Activated CD8-positive, alpha-beta T cell treated with anti-CD3 and anti-CD28 coated beads for 36 hours (primary cell): ENCODE results near the gene H2AZ2. TPM values are rescaled to one million over a fixed set of nuclear protein-coding genes. Genes with fewer than 3 reads are reported as not detected.
A peak's percentile ranks its signal among the peaks of the same experiment; 100 is the strongest.

Source experiments
- ATAC-seq: fragments of 200-7000 bp; cut with Tn5 transposase; one replicate; pipeline ENCODE4 v1.10.0; 2021; ENCODE audit warnings: mild to moderate bottlenecking, moderate library complexity
- CTCF ChIA-PET: fragments of 350-600 bp; sonication (Branson Sonifier 250); formaldehyde crosslinking; loops from one replicate; lab custom pipeline; 2021; ENCODE audit warnings: antibody characterized with exemption; lab: Charles Lee
- POLR2A ChIA-PET: fragments of 350-600 bp; sonication (Branson Sonifier 250); formaldehyde crosslinking; loops from one replicate; lab custom pipeline; 2021; ENCODE audit warnings: antibody characterized with exemption; lab: Charles Lee
- DNase-seq: peaks from one replicate; pipeline ENCODE4 v3.0.0-alpha.2; 2020
- H3K27ac Mint-ChIP-seq: one replicate; pipeline ENCODE4 v1.8.0; 2021; ENCODE audit warnings: mild to moderate bottlenecking, mixed read lengths
- H3K27me3 Mint-ChIP-seq: one replicate; pipeline ENCODE4 v1.8.0; 2021; ENCODE audit warnings: mixed read lengths
- H3K36me3 Mint-ChIP-seq: one replicate; pipeline ENCODE4 v1.8.0; 2021; ENCODE audit warnings: low read depth, mixed read lengths
- H3K4me1 Mint-ChIP-seq: one replicate; pipeline ENCODE4 v1.8.0; 2021; ENCODE audit warnings: low read depth, mixed read lengths
- H3K4me3 Mint-ChIP-seq: one replicate; pipeline ENCODE4 v1.8.0; 2021; ENCODE audit warnings: mild to moderate bottlenecking, moderate library complexity, mixed read lengths
- H3K9me3 Mint-ChIP-seq: one replicate; pipeline ENCODE4 v1.8.0; 2021; ENCODE audit warnings: mixed read lengths
- CTCF ChIP-seq: fragments of 200-600 bp; IDR thresholded peaks from one replicate; pipeline ENCODE4 v1.8.0; 2022; ENCODE audit warnings: antibody characterized with exemption, mild to moderate bottlenecking
- intact Hi-C: fragments of 100-400 bp; cut with micrococcal nuclease; formaldehyde crosslinking; loops from one replicate; pipeline ENCODE4 v1.10.0; 2022
- total RNA-seq, 2 experiments: library from RNA; stranded (reverse); gene quantifications; one replicate each; pipeline ENCODE4 v1.2.3, GENCODE V29; 2021

The H2AZ2 gene
- total RNA-seq, 2 experiments from 2014 or later, result 242 to 271 TPM

- Mint-ChIP-seq H3K27me3 (no peaks in the 10 kb centered on the region), H3K9me3 (no peaks in the 10 kb centered on the region), H3K36me3 (peaks cover 32% of the 10 kb centered on the region), H3K4me1 (peaks cover 14% of the 10 kb centered on the region), H3K4me3 (no peak overlapping the region), H3K27ac (peak overlapping the region; percentile 66)
- TF ChIP-seq CTCF, result no peak
- DNase-seq (no peak), ATAC-seq (peak; percentile 64)
- ChIA-PET POLR2A (interaction anchor here (0.9 to 3.4 kb wide), 8 partner anchors 11 to 237 kb away, joined by 3 to 14 read pairs (median 4); partner anchors contain the start of gene H2AZ2), CTCF (interaction anchor here (0.7 to 2.1 kb wide), 4 partner anchors 32 to 745 kb away, joined by 3 to 6 read pairs (median 3); partner anchors contain the start of gene TMED4)
- intact Hi-C loops, result no loop called here
These were observed 22.9 kb downstream of the H2AZ2 start for GRCh38 chr7:44824894-44825526.

- no peak overlapping the region for H3K27ac Mint-ChIP-seq
- TF ChIP-seq CTCF, result no peak
- H3K4me3 Mint-ChIP-seq, result no peak overlapping the region
- DNase-seq (no peak), ATAC-seq (peak; percentile 11)
- no peaks in the 10 kb centered on the region for H3K27me3 Mint-ChIP-seq
- intact Hi-C loops, result no loop called here
- ChIA-PET CTCF (interaction anchor here (2.1 kb wide), 1 partner anchor 313 kb away, joined by 6 read pairs; no protein-coding TSS in a partner anchor), POLR2A (interaction anchor here (0.6 to 3.4 kb wide), 4 partner anchors 18 to 115 kb away, joined by 3 to 14 read pairs (median 4); no protein-coding TSS in a partner anchor)
- H3K9me3 Mint-ChIP-seq, result no peaks in the 10 kb centered on the region
- peaks cover 21% of the 10 kb centered on the region for H3K36me3 Mint-ChIP-seq
- H3K4me1 Mint-ChIP-seq, result peaks cover 14% of the 10 kb centered on the region
These were observed 24.6 kb downstream of the H2AZ2 start for GRCh38 chr7:44823255-44823781.

GRCh38 chr7:44819292-44819691 is 28.6 kb downstream of the H2AZ2 start:
- DNase-seq, result no peak
- no peak for ATAC-seq
- POLR2A ChIA-PET, result interaction anchor here (1.2 to 2.7 kb wide), 2 partner anchors 21 to 29 kb away, joined by 3 to 5 read pairs; no protein-coding TSS in a partner anchor

GRCh38 chr7:44814919-44815318 is 33.0 kb downstream of the H2AZ2 start:
- CTCF ChIA-PET, result no interaction called here
- intact Hi-C loops, result no loop called here
- H3K4me1 Mint-ChIP-seq, result no peaks in the 10 kb centered on the region

More at GRCh38 chr7:44819292-44819691, 28.6 kb downstream of the H2AZ2 start:
- CTCF ChIA-PET, result interaction anchor here (1.1 to 1.9 kb wide), 3 partner anchors 10 to 23 kb away, joined by 3 to 5 read pairs (median 3); no protein-coding TSS in a partner anchor
- peaks cover 3% of the 10 kb centered on the region for H3K4me1 Mint-ChIP-seq
- H3K4me3 Mint-ChIP-seq, result no peak overlapping the region
- no peaks in the 10 kb centered on the region for H3K9me3 Mint-ChIP-seq
- TF ChIP-seq CTCF, result no peak
- H3K36me3 Mint-ChIP-seq, result no peaks in the 10 kb centered on the region
- no peak overlapping the region for H3K27ac Mint-ChIP-seq
- no peaks in the 10 kb centered on the region for H3K27me3 Mint-ChIP-seq
- intact Hi-C loops, result no loop called here

More at GRCh38 chr7:44814919-44815318, 33.0 kb downstream of the H2AZ2 start:
- ATAC-seq, result no peak
- no peak for TF ChIP-seq CTCF
- H3K4me3 Mint-ChIP-seq, result no peak overlapping the region
- H3K27me3 Mint-ChIP-seq, result no peaks in the 10 kb centered on the region
- DNase-seq, result no peak
- H3K27ac Mint-ChIP-seq, result no peak overlapping the region
- H3K36me3 Mint-ChIP-seq, result no peaks in the 10 kb centered on the region
- POLR2A ChIA-PET, result no interaction called here
- no peaks in the 10 kb centered on the region for H3K9me3 Mint-ChIP-seq
